ENCODE measurements around the gene SLC16A7.
"Not testable (repeated sequence)": the region's sequence is repeated elsewhere in the genome, so short reads cannot be mapped to it uniquely, and the experiment has no call there.

Gene SLC16A7

DNA sequence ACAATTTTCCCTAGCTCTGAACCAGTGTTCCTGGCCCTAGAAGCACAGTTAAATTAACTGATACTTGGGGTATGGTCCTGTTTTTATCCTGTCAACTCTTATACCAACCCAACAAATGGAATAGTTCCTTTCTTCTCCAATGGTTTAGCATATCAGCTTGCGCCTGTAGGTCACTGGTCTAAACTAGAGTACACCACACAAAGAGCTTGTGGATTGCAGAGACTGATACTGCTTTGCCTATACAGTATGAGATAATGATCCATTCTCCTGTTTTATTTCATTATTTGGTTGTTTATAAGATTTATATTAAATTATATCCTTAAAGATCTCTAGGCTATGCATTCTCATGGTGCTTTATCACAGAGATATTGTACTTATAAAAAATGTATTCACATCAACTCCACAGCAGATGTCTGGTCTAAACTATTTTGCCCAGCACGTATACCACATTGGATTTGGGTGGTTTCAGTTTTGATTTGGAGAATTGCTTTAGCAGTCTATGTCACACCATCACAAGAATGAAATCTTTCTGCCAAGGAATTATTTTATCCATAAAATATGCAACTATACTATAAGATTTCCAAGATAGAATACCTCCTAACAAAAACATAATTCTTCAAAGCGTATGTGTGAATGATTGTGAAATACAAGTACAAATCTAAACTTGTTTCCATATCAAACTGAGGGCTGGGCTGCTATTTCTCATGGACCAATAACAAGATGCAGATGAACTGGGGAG, 142.1 kb downstream of the SLC16A7 start:
- DNase-seq = no peak

DNA sequence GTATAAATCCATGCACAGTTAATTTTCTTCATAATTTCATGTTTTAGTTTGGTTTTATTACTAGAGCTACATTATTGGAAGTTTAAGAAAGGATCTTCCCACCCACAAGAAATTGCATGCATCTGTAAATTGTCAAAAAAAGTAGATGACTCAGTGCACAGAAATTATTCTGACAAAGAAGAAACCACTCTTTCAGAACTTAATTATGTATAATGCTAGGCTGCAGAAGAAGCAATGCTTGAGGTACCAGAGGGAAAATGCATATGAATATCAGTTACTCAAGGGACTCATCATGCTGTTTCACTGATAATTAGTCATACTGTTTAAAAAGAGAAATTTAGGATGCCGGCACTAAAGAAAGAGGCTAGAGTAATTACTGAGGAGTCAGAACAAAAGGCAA, 147.0 kb downstream of the SLC16A7 start:
- no peak for DNase-seq

DNA sequence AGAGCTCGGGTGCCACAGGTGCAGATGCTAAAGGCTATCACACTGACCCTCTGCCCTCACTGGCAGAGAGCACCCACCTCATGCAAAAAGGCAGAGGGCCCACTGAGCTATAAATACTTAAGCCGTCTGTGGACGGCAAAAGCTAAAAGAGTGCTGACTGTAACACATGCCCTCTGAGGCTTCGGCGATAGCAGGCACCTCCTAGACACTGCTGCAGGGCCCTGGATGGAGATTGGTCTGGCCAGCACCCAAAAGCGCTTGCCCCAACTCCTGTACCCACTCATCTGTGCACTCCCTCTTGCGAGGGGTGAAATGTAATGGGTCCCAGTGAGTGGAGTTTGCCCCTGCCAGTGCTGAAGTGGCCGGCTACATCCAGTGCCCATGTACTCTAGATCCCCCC, 148.7 kb downstream of the SLC16A7 start:
- no peak for DNase-seq

DNA sequence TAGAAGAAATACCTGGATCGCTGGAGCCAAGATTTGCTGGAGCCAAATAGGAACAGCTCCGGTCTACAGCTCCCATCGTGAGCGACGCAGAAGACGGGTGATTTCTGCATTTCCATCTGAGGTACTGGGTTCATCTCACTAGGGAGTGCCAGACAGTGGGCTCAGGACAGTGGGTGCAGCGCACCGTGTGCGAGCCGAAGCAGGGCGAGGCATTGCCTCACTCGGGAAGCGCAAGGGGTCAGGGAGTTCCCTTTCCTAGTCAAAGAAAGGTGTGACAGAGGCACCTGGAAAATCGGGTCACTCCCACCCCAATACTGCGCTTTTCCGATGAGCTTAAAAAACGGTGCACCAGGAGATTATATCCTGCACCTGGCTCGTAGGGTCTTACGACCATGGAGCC, 155.3 kb downstream of the SLC16A7 start:
- not testable (repeated sequence) for DNase-seq

DNA sequence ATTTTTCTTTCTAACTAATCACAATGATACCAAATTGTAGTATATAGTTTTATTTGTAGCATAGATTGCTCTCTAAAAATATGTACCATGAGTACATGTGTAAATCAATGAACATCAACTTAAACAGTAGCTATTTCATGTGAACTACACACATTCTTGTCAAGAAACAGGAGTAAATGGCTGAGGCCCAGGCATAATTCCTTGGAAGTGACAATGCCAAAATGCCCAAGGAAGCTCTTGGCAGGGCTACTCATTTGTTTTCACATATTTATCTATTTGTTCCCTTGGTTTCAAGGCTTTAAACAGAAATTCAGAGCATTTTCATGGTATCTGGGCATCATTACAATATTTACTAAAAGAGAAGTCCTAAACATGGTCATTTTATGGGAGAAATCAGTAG, 165.7 kb downstream of the SLC16A7 start:
- no peak for DNase-seq

DNA sequence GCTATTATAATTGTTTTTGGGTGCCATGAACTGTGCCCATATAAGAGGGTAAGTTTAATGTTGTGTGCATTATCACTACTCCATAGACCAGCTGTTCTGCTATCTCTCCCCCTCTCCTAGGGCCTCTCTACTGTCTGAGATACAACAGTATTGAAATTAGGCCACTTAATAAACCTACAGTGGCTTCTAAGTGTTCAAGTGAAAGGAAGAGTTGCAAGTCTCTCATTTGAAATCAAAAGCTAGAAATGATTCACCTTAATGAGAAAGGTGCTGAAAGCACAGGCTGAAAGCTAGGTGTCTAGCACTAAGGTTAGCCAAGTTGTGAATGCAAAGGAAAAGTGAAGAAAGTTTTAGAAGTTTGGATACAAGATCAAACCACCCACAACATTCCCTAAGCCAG, 168.0 kb downstream of the SLC16A7 start:
- DNase-seq = no peak

DNA sequence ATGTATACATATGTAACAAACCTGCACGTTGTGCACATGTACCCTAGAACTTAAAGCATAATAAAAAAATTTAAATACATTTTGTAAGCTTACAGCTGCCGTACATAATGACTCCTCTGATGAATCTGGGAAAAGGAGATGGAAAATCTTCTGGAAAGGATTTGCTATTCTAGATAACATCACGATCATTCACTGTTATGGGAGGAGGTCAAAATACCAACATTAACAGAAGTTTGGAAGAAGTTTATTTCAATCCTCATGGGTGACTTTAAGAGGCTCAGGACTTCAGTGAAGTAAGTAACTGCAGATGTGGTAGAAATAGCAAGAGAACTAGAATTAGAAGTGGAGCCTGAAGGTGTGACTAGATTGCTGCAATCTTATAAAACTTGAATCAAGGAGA, 172.2 kb downstream of the SLC16A7 start:
- DNase-seq = no peak

DNA sequence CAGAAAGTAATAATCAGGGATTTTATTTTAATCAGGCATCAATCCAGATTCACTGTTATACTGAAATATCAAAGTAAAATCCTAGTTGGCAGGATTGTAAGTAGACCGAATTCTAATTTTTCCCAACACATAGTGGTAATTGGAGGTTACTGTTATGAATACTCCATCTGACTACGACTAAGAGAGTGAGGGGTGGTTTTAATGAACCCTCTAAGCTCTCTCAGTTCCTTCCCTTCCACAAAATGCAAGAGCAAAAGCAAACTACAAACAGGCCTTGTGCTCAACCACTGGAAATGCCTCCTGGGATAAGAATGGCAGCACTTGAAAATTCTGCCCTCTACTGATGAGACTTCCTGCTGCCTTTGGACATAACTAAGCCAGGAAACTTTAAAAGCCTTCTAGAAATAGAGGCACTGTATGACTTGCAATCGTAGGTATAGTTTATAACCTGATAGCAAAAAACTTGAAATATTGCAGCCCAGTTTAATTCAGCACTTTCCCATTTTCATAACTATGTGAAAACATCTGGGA, 184.8 kb downstream of the SLC16A7 start:
- DNase-seq = peak; percentile 24 to 43

DNA sequence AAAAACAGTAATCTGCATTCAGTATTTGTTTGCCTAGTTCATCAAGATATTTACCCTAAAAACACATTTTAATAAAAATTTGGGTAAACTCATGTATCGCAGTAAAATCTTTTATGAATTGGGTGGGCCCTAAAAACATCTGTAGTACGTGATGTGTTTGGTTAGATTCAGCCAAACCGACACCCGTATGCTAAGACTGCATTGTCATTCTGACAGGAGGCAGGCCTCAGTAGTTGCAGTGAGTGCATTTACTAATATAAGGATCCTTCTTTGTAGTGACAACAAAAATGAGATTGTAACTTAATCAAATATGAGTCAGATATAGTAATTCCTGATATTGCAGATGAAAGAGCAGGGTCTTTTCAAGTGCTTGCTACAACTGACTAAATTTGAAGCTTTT, 191.8 kb downstream of the SLC16A7 start:
- DNase-seq = no peak

DNA sequence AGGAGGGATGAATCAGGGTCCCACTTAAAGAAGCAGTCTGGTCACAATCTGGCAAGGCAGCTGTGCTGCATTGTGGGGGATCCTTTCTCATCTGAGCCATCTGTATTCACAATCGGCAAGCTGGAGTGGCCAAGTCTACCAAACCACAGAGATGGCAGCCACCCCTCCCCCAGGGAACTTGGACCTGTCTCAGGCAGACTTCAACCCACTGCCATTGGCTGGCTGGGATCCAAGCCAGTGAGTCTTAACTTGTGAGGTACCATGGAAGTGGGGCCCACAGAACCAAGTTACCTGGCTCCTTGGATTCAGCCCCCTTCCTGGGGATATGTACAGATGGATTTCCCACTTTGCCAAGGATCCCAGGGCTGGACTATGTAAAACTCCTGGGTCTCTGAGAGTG, 196.8 kb downstream of the SLC16A7 start:
- no peak for DNase-seq

DNA sequence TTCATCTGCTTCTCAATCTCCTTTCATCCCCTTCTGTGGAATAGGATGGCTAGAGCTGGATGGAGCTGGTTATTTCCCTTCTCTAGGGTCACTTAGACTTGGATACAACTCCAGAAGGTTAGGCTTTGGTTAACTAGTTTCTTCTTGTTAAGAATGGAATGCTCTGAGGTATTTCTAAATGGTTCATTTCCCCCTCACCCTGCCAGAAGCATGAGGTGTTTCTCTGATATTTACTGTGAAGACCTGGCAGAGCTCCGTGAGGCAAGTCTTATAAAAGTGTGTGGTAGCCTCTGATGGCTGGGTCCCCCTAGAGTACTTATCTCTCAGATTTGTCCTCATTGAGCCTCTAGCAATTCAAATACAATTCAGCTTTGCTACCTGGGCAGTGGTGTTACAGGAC, 207.9 kb downstream of the SLC16A7 start:
- DNase-seq = no peak

DNA sequence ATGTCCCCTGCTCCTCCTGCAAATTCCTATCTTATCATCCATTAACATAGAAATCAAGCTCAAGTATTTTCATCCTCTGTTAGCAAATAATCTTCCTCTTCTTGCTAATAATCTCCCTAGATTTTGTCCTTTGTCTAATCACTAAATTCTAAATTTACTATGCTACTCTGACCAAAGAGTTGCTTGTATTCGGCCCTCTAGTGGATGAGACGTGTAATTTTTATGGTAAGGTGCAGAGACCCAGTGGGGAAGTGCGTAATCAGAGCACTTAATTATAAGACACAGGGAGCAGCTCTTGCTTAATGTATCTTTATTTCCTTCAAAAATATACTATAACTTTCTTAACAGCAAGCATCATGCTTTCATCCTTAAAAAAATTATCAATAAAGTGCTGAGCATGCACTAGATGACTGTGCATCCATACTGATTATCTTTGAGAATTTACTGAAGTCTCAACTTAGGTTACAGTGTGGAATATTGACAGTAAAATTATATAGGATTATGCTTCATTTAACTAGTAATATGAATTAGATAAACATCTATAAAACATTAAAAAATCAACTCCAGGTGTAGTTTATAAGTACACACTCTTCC, 212.6 kb downstream of the SLC16A7 start:
- DNase-seq = peak; percentile 51 to 58

DNA sequence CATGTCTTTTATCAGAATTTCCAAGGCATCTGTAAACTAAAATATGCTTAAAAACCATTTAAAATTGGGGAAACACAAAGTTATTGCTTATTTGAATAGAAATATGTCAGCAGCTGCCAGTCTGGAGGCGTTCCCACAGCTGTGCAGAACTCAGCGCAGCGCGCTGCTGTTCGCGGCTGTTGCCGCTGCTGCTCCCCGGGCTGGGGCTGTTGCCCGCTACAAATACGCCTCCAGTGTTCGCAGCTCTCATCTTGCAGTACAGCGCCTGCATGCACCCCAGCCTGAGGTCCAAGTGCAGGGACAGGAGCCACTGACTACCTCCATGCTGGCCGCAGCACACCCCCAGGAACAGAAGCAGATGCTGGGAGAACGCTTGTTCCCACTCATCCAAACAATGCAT, 216.2 kb downstream of the SLC16A7 start:
- DNase-seq = no peak

DNA sequence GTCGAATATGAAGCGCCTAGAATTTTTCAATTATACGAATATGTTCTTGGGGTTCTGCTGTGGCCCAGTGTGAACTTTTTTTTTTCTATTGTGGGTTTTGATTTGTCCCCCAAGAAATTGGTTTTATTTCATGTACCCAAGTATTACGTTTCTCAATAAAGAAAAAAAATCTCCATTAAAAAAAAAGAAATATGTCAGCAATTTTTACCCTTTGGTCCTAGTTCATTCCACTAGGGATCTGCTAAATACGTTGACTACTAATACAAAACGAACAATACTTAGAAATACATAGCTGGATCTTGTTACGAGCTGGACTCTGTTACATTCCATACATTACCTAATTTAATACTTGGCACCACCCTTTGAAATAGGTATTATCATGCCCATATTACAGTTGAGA, 216.9 kb downstream of the SLC16A7 start:
- DNase-seq = no peak

DNA sequence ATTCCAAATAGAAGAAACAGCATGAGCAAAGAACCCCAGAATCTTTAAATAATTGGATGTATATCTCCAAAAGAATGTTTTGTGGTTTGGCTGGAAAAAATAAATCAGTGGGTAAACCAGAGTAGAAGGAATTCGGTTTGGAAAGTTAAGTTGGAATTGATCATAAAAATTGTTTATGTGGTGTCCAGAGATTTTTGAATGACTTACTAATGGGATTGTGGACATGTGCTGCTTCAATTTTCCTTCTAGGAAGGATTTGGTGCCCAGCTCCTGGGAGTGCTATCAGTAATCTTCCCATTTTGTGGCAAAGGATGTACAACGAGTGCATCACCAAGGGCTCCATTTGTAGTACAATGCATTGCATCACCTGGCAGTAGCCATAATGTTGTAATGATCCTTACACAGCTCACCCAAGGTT, 224.8 kb downstream of the SLC16A7 start:
- DNase-seq = no peak

DNA sequence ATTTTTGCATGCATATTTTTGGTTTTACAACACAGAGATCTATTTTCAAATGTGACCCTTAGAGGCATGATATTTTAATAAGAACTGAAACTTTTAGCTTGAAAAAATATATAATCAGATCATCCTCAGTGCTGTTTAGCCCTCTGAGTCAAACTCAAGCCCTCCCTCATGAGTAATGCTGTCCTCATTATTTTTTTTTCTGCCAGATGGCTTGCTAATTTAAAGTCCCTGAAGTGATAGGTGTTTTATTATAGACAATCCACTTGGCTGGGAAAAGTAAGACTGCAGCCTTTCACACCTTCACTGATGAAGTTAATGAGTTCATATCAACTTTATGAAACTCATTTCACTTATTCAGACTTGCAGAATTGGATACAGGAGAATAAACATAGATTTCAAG, 227.7 kb downstream of the SLC16A7 start:
- no peak for DNase-seq

DNA sequence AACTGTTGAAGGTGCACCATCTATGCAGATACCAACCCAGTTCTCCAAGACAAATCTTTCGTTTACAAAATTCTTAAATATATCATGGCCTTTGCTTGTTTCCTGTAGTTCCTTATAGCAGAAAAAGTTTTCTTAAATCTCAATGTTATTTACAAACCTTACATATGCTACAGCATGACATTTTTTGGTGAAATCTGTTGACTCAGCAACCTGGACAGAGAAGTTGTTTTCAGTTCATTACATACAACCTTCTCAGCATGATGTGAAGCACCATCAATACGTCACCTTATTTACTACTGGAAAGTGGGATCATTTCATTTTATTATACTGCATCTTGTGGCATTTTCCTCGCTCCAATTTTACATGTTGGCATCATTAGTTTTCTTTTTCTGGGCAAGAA, 231.9 kb downstream of the SLC16A7 start:
- no peak for DNase-seq

DNA sequence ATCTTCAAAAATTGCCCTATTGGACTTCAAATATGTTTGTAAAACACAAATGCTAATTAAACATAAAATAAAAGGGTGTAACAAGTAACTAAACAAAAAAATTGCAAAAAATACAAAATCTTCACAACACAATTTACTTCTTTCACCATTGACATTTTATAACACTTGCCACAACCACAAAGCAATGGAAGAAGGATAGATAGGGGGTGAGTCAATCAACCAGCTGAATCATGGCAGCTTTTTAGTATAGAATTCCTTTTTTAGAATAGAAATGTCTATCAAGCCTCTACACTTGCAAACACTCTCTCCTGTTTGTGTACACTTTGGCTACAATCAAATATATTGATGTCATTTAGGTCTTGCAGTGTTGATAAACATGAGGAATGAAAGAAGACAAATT, 232.7 kb downstream of the SLC16A7 start:
- no peak for DNase-seq

DNA sequence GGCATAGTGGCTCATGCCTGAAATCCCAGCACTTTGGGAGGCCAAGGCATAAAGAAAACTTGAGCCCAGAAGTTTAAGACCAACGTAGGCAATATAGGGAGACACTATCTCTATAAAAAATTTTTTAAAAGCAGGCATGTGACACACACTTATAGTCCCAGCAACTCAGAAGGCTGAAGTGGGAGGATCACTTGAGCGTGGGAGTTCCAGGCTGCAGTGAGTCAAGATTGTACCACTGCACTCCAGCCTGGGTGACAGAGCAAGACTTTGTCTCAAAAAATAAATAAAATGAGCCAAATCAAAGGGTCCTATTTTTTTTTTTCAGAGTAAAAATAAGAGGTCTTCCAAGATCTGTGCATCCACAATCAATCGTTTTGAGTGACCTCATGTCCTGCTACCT, 237.6 kb downstream of the SLC16A7 start:
- DNase-seq = no peak

DNA sequence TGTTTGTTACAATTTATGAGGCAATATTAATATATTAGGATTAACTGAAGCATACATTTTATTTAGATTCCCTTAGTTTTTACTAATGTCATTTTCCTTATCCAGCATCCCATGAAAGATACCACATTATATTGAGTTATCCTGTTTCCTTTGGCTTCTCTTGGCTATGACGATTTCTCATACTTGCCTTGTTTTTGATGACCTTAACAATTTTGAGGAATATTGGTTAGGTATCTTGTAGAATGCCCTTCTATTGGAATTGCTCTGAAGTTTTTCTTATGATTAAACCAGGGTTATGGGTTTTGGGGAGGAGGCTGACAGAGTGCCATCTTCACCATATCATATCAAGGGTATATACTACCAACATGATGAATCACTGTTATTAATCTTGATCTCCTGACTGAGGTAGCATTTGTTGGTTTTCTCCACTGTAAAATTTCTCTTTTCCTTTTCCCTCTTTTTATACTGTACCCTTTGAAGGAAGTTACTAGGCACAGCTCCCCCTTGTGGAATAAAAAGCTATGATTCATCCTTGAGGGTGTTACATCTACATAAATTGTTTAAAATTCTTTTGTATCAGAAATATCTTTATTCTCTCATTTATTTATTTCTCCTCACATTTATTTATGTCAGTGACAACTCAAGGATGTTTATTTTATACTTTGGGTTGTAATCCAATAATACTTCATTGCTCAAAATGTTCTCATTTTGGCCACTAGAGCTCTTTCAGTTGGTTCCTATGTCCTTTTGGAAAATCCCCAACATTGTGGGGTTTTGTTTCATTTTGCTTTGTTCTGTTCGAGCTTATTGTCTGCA, 239.0 kb downstream of the SLC16A7 start:
- peak; percentile 10 to 30 for DNase-seq

Data from AML-193 (cell line).